BE2C (cell line): ENCODE data around the gene NCAM2.

Experiments
- DNase-seq: peaks from one replicate; pipeline ENCODE4 v3.0.0-alpha.2; 2020
- H3K27me3 ChIP-seq: fragments of 250-450 bp; sonication (Bioruptor Pico); 2 replicates; pipeline ENCODE4 v1.5.1; 2020; ENCODE audit warnings: mild to moderate bottlenecking
- H3K36me3 ChIP-seq: fragments of 250-450 bp; sonication (Bioruptor Pico); 2 replicates; pipeline ENCODE4 v1.5.1; 2020; ENCODE audit warnings: mild to moderate bottlenecking
- H3K4me1 ChIP-seq: fragments of 250-450 bp; sonication (Bioruptor Pico); 2 replicates; pipeline ENCODE4 v1.5.1; 2020
- H3K4me3 ChIP-seq: 2 replicates; pipeline ENCODE4 v1.5.1; 2011; ENCODE audit warnings: low read depth, low read length
- H3K9me3 ChIP-seq: fragments of 250-450 bp; sonication (Bioruptor Pico); 2 replicates; pipeline ENCODE4 v1.5.1; 2020
- CTCF ChIP-seq: IDR thresholded peaks from 2 replicates; pipeline ENCODE4 v1.5.1; 2012; ENCODE audit warnings: mild to moderate bottlenecking, low read depth, low read length

NCAM2 gene

GRCh38 chr21:21457077-21457476 lies 458.9 kb downstream of the NCAM2 start:
- TF ChIP-seq CTCF, result no peak
- Histone ChIP-seq H3K4me1 (no peaks in the 10 kb centered on the region), H3K9me3 (no peaks in the 10 kb centered on the region), H3K4me3 (no peak overlapping the region), H3K27me3 (no peaks in the 10 kb centered on the region), H3K36me3 (no peaks in the 10 kb centered on the region)
- no peak for DNase-seq

GRCh38 chr21:21458124-21458631 lies 460.0 kb downstream of the NCAM2 start:
- no peaks in the 10 kb centered on the region for H3K4me1 ChIP-seq
- no peak for DNase-seq
- no peaks in the 10 kb centered on the region for H3K36me3 ChIP-seq
- H3K4me3 ChIP-seq, result no peak overlapping the region
- no peaks in the 10 kb centered on the region for H3K9me3 ChIP-seq
- TF ChIP-seq CTCF, result no peak
- H3K27me3 ChIP-seq, result no peaks in the 10 kb centered on the region

- Histone ChIP-seq H3K36me3 (no peaks in the 10 kb centered on the region), H3K9me3 (no peaks in the 10 kb centered on the region), H3K4me1 (no peaks in the 10 kb centered on the region), H3K4me3 (no peak overlapping the region), H3K27me3 (no peaks in the 10 kb centered on the region)
- TF ChIP-seq CTCF, result no peak
- no peak for DNase-seq
These were observed 462.8 kb downstream of the NCAM2 start for GRCh38 chr21:21460979-21461378.

- no peak overlapping the region for H3K4me3 ChIP-seq
- H3K27me3 ChIP-seq, result no peaks in the 10 kb centered on the region
- no peak for TF ChIP-seq CTCF
- no peaks in the 10 kb centered on the region for H3K4me1 ChIP-seq
- no peaks in the 10 kb centered on the region for H3K9me3 ChIP-seq
- no peaks in the 10 kb centered on the region for H3K36me3 ChIP-seq
- no peak for DNase-seq
These were observed 465.2 kb downstream of the NCAM2 start for GRCh38 chr21:21463456-21463855.

GRCh38 chr21:21464684-21465083 lies 466.5 kb downstream of the NCAM2 start:
- no peaks in the 10 kb centered on the region for H3K27me3 ChIP-seq
- no peak for TF ChIP-seq CTCF
- no peak overlapping the region for H3K4me3 ChIP-seq
- DNase-seq, result no peak
- no peaks in the 10 kb centered on the region for H3K36me3 ChIP-seq
- H3K4me1 ChIP-seq, result no peaks in the 10 kb centered on the region
- no peaks in the 10 kb centered on the region for H3K9me3 ChIP-seq

- DNase-seq, result no peak
- Histone ChIP-seq H3K36me3 (no peaks in the 10 kb centered on the region), H3K4me1 (no peaks in the 10 kb centered on the region), H3K9me3 (no peaks in the 10 kb centered on the region), H3K4me3 (no peak overlapping the region), H3K27me3 (no peaks in the 10 kb centered on the region)
- no peak for TF ChIP-seq CTCF
These were observed 468.5 kb downstream of the NCAM2 start for GRCh38 chr21:21466752-21467151.
